IPS-NIHi7 (cell line): ENCODE results near the gene SHISAL1.

ENCODE experiments used
- DNase-seq: peaks from one replicate; pipeline ENCODE4 v3.0.0; 2012; ENCODE audit warnings: mixed read lengths; ENCODE audit errors: extremely low spot score

Gene SHISAL1

GRCh38 chr22:44342347-44342956 lies 29.7 kb upstream of the SHISAL1 start:
- DNase-seq = no peak

- DNase-seq = no peak
Measured at GRCh38 chr22:44341431-44342346, 28.9 kb upstream of the SHISAL1 start.

GRCh38 chr22:44340271-44341239 lies 27.8 kb upstream of the SHISAL1 start:
- no peak for DNase-seq

- no peak for DNase-seq
Measured at GRCh38 chr22:44338906-44339305, 26.2 kb upstream of the SHISAL1 start.

- no peak for DNase-seq
Measured at GRCh38 chr22:44338177-44338810, 25.5 kb upstream of the SHISAL1 start.

- DNase-seq = peak; percentile 68
Measured at GRCh38 chr22:44337678-44338004, 24.9 kb upstream of the SHISAL1 start.

GRCh38 chr22:44336962-44337677 lies 24.4 kb upstream of the SHISAL1 start:
- no peak for DNase-seq

- DNase-seq = no peak
Measured at GRCh38 chr22:44335903-44336803, 23.4 kb upstream of the SHISAL1 start.

- DNase-seq = no peak
Measured at GRCh38 chr22:44335066-44335839, 22.5 kb upstream of the SHISAL1 start.

GRCh38 chr22:44333847-44334635 lies 21.3 kb upstream of the SHISAL1 start:
- no peak for DNase-seq

GRCh38 chr22:44332946-44333345 lies 20.2 kb upstream of the SHISAL1 start:
- no peak for DNase-seq

- no peak for DNase-seq
Measured at GRCh38 chr22:44331881-44332714, 19.3 kb upstream of the SHISAL1 start.

- DNase-seq = peak; percentile 63
Measured at GRCh38 chr22:44330744-44331660, 18.3 kb upstream of the SHISAL1 start.

- DNase-seq = no peak
Measured at GRCh38 chr22:44330188-44330743, 17.5 kb upstream of the SHISAL1 start.

GRCh38 chr22:44329179-44329796 lies 16.5 kb upstream of the SHISAL1 start:
- no peak for DNase-seq

GRCh38 chr22:44328762-44329161 lies 16.0 kb upstream of the SHISAL1 start:
- DNase-seq = no peak
